ENCODE results near the gene MOCS1. TPM values are rescaled to one million over a fixed set of nuclear protein-coding genes. Genes with fewer than 3 reads are reported as not detected.

The MOCS1 gene
- total RNA-seq, 1 donor from 2014 or later = 11.3 TPM

DNA sequence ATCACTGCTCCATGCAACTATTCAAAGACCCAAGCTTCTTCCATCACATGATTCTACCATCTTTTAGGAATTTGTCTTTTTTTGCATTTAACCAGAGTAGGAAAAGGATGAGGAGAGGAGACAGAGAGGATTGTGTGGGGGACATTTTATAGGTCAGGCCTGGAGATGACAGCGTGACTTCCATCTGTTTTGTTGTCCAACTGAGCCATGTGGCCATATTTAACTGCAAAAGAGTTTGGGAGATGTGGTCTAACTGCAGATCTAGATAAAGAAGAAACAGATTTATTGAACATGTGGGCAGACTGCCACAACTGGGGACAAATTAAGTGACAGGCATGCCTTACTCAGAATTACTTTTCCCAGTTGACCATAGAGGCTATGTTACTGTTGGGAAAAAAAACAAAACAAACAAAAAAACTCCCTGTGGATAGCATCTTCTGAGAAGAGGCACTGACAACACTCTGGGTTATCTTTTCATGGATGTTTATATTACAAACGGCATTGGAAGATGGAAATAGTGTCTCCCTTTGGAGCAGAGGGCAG, 18.9 kb upstream of the MOCS1 start:
- Histone ChIP-seq H3F3A (ENCODE audit: low read depth) (no peaks in the 10 kb centered on the region), H4K20me1 (ENCODE audit: low read depth) (no peaks in the 10 kb centered on the region), H3K27me3 (no peaks in the 10 kb centered on the region), H3K9me3 (ENCODE audit: low read depth) (no peaks in the 10 kb centered on the region), H3K36me3 (no peaks in the 10 kb centered on the region), H3K4me1 (no peaks in the 10 kb centered on the region), H3K4me3 (no peak overlapping the region), H3K79me2 (ENCODE audit: low read depth) (no peaks in the 10 kb centered on the region), H3K27ac (no peak overlapping the region), H2AFZ (replicated peaks) (no peak overlapping the region), H3K4me2 (no peak overlapping the region), H3K9ac (no peak overlapping the region)
- DNase-seq (ENCODE audit: low spot score) = no peak
- Mint-ChIP-seq H3K27ac (no peak overlapping the region), H3K27me3 (ENCODE audit: insufficient read depth, low read depth) (no peaks in the 10 kb centered on the region), H3K4me1 (no peaks in the 10 kb centered on the region), H3K4me3 (no peak overlapping the region), H3K9me3 (no peaks in the 10 kb centered on the region), H3K36me3 (no peaks in the 10 kb centered on the region)
- TF ChIP-seq EZH2phosphoT487 (IDR thresholded peaks at IDR 0.05) = no peak
- TF ChIP-seq, protein P1, sequence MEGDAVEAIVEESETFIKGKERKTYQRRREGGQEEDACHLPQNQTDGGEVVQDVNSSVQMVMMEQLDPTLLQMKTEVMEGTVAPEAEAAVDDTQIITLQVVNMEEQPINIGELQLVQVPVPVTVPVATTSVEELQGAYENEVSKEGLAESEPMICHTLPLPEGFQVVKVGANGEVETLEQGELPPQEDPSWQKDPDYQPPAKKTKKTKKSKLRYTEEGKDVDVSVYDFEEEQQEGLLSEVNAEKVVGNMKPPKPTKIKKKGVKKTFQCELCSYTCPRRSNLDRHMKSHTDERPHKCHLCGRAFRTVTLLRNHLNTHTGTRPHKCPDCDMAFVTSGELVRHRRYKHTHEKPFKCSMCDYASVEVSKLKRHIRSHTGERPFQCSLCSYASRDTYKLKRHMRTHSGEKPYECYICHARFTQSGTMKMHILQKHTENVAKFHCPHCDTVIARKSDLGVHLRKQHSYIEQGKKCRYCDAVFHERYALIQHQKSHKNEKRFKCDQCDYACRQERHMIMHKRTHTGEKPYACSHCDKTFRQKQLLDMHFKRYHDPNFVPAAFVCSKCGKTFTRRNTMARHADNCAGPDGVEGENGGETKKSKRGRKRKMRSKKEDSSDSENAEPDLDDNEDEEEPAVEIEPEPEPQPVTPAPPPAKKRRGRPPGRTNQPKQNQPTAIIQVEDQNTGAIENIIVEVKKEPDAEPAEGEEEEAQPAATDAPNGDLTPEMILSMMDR (IDR thresholded peaks at IDR 0.05) = no peak
- no peak for TF ChIP-seq EZH2 (IDR thresholded peaks at IDR 0.05)

DNA sequence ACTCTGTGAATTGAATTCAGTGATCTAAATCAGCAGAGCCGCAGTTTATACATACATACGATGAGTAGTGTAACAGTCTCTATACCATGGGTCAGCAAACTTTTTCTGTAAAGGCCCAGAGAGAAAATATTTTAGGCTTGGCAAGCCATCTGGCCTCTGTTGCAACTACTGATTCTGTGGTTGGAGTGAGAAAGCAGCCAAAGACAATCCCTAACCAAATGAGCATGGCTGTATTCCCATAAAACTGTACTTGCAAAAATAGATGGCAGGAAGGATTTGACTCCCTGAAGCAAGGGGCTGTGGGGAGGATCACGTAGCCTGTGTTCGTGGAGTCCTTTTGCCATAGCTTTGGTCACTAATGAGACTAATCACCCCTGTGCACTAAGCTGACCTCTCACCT, 17.9 kb upstream of the MOCS1 start:
- Histone ChIP-seq H3K79me2 (ENCODE audit: low read depth) (no peaks in the 10 kb centered on the region), H4K20me1 (ENCODE audit: low read depth) (no peaks in the 10 kb centered on the region), H3K4me1 (no peaks in the 10 kb centered on the region), H3K27me3 (no peaks in the 10 kb centered on the region), H3K4me3 (no peak overlapping the region), H3F3A (ENCODE audit: low read depth) (no peaks in the 10 kb centered on the region), H3K36me3 (no peaks in the 10 kb centered on the region), H3K9ac (no peak overlapping the region), H3K4me2 (no peak overlapping the region), H2AFZ (replicated peaks) (no peak overlapping the region), H3K9me3 (ENCODE audit: low read depth) (no peaks in the 10 kb centered on the region), H3K27ac (no peak overlapping the region)
- no peak overlapping the region for H3K27ac Mint-ChIP-seq
- H3K4me3 Mint-ChIP-seq = no peak overlapping the region
- DNase-seq (ENCODE audit: low spot score) = no peak
- no peaks in the 10 kb centered on the region for H3K4me1 Mint-ChIP-seq
- H3K9me3 Mint-ChIP-seq = no peaks in the 10 kb centered on the region
- no peaks in the 10 kb centered on the region for H3K36me3 Mint-ChIP-seq
- TF ChIP-seq EZH2phosphoT487 (IDR thresholded peaks at IDR 0.05) (no peak), EZH2 (IDR thresholded peaks at IDR 0.05) (no peak)
- TF ChIP-seq, protein P1 (IDR thresholded peaks at IDR 0.05) = no peak
- H3K27me3 Mint-ChIP-seq (ENCODE audit: insufficient read depth, low read depth) = no peaks in the 10 kb centered on the region

DNA sequence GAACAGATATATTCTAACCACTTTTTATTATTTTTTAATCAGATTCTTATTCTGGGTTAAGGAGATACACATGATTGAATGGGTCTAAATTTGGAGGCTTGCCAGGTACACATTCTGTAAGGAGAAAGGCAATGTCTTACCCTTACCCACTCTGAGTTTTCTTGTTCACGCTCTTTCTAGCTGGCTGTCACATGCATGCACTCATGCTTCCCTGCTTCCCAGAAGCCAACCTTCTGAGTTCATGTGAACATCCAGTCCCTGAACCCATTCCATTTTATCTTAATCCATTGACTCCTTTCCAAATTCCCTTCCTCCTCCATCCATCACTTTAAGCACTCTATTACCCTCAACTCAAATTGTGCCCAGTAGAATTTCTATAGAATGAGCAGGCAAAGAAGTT, 17.5 kb upstream of the MOCS1 start:
- no peaks in the 10 kb centered on the region for H3F3A ChIP-seq (ENCODE audit: low read depth)
- no peak overlapping the region for H3K9ac ChIP-seq
- Mint-ChIP-seq H3K4me1 (no peaks in the 10 kb centered on the region), H3K27me3 (ENCODE audit: insufficient read depth, low read depth) (no peaks in the 10 kb centered on the region), H3K27ac (no peak overlapping the region), H3K4me3 (no peak overlapping the region), H3K36me3 (no peaks in the 10 kb centered on the region), H3K9me3 (no peaks in the 10 kb centered on the region)
- H3K9me3 ChIP-seq (ENCODE audit: low read depth) = no peaks in the 10 kb centered on the region
- no peak for DNase-seq (ENCODE audit: low spot score)
- no peaks in the 10 kb centered on the region for H3K27me3 ChIP-seq
- H4K20me1 ChIP-seq (ENCODE audit: low read depth) = no peaks in the 10 kb centered on the region
- H3K4me2 ChIP-seq = no peak overlapping the region
- no peak overlapping the region for H3K4me3 ChIP-seq
- H3K27ac ChIP-seq = no peak overlapping the region
- H3K79me2 ChIP-seq (ENCODE audit: low read depth) = no peaks in the 10 kb centered on the region
- no peaks in the 10 kb centered on the region for H3K4me1 ChIP-seq
- no peak overlapping the region for H2AFZ ChIP-seq (replicated peaks)
- no peak for TF ChIP-seq EZH2 (IDR thresholded peaks at IDR 0.05)
- TF ChIP-seq, protein P1 (IDR thresholded peaks at IDR 0.05) = no peak
- no peaks in the 10 kb centered on the region for H3K36me3 ChIP-seq
